Stimulated activated memory B cell treated with anti-CD40 and anti-IgM and Interleukin-4, amounts not matched to agents 10 μg/mL and 1 μg/mL and 100 μg/mL, for 72 hours (primary cell): ENCODE results near the gene TST.
"Not testable (repeated sequence)": the region's sequence is repeated elsewhere in the genome, so short reads cannot be mapped to it uniquely, and the experiment has no call there.

Experiments
- ATAC-seq: fragments of 150-1000 bp; cut with Tn5 transposase; 2 replicates; pipeline ENCODE4 v1.10.0; 2021
- H3K27ac Mint-ChIP-seq: one replicate; pipeline ENCODE4 v1.8.0; 2022; ENCODE audit warnings: mild to moderate bottlenecking, mixed read lengths
- H3K27me3 Mint-ChIP-seq: one replicate; pipeline ENCODE4 v1.8.0; 2022; ENCODE audit warnings: mixed read lengths
- H3K36me3 Mint-ChIP-seq: one replicate; pipeline ENCODE4 v1.8.0; 2022; ENCODE audit warnings: mixed read lengths
- H3K4me1 Mint-ChIP-seq: one replicate; pipeline ENCODE4 v1.8.0; 2022; ENCODE audit warnings: mixed read lengths
- H3K4me3 Mint-ChIP-seq: one replicate; pipeline ENCODE4 v1.8.0; 2022; ENCODE audit warnings: mild to moderate bottlenecking, moderate library complexity, mixed read lengths
- H3K9me3 Mint-ChIP-seq: one replicate; pipeline ENCODE4 v1.8.0; 2022; ENCODE audit warnings: mixed read lengths

Gene TST

GRCh38 chr22:36997746-36998145, 21.5 kb downstream of the TST start:
- no peaks in the 10 kb centered on the region for H3K36me3 Mint-ChIP-seq
- no peaks in the 10 kb centered on the region for H3K4me1 Mint-ChIP-seq
- ATAC-seq: no peak
- H3K27ac Mint-ChIP-seq: no peak overlapping the region
- H3K27me3 Mint-ChIP-seq: peaks cover 36% of the 10 kb centered on the region
- no peak overlapping the region for H3K4me3 Mint-ChIP-seq
- H3K9me3 Mint-ChIP-seq: no peaks in the 10 kb centered on the region

DNA sequence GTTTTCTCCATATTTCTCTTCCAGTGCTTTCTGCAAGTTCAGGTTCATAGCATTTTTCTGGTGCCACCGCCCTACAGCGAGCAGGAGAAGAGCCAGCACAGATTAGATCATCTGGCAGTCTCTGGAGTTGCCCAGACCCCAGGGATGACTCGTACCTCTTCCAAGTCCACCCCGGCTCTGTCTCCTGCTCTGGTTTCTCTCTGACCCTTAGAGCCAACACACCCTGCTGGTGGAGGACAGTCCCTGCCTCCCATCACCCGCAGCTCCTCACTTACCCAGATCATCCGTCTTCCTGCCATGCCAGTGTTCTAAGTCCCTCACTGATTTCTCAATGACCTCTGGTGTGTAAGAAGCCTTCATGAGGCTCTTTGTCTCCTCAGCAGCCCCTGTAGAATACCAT, 28.0 kb downstream of the TST start:
- no peaks in the 10 kb centered on the region for H3K36me3 Mint-ChIP-seq
- H3K27me3 Mint-ChIP-seq: peaks cover 60% of the 10 kb centered on the region
- no peak overlapping the region for H3K4me3 Mint-ChIP-seq
- H3K4me1 Mint-ChIP-seq: no peaks in the 10 kb centered on the region
- ATAC-seq: no peak
- no peak overlapping the region for H3K27ac Mint-ChIP-seq
- no peaks in the 10 kb centered on the region for H3K9me3 Mint-ChIP-seq

DNA sequence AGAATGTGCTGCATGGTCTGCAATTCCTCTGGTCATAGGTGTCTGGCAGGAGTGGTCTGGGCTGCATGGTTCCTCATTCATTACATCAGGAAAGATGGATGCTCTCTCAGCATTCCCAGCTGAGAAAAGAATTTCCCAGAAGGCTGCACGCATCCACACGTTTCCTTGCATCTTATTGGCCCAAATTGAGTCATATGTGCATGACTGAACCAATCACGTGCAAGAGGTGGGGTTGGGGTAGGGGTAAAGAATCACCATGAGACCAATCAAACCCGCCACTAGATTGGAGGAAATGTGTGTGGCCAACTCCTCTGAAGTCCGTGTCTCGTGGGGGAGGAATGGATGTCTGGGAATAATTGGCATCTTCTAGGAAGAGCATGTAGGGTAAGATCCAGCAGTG, 28.8 kb downstream of the TST start:
- Mint-ChIP-seq H3K9me3 (no peaks in the 10 kb centered on the region), H3K36me3 (no peaks in the 10 kb centered on the region), H3K27ac (no peak overlapping the region), H3K27me3 (peaks cover 56% of the 10 kb centered on the region), H3K4me3 (no peak overlapping the region), H3K4me1 (no peaks in the 10 kb centered on the region)
- ATAC-seq: no peak

GRCh38 chr22:36989012-36989411, 30.2 kb downstream of the TST start:
- ATAC-seq, H3K9me3 Mint-ChIP-seq, H3K36me3 Mint-ChIP-seq, H3K4me3 Mint-ChIP-seq, H3K27ac Mint-ChIP-seq, H3K4me1 Mint-ChIP-seq: not testable (repeated sequence)
- H3K27me3 Mint-ChIP-seq: peaks cover 53% of the 10 kb centered on the region

DNA sequence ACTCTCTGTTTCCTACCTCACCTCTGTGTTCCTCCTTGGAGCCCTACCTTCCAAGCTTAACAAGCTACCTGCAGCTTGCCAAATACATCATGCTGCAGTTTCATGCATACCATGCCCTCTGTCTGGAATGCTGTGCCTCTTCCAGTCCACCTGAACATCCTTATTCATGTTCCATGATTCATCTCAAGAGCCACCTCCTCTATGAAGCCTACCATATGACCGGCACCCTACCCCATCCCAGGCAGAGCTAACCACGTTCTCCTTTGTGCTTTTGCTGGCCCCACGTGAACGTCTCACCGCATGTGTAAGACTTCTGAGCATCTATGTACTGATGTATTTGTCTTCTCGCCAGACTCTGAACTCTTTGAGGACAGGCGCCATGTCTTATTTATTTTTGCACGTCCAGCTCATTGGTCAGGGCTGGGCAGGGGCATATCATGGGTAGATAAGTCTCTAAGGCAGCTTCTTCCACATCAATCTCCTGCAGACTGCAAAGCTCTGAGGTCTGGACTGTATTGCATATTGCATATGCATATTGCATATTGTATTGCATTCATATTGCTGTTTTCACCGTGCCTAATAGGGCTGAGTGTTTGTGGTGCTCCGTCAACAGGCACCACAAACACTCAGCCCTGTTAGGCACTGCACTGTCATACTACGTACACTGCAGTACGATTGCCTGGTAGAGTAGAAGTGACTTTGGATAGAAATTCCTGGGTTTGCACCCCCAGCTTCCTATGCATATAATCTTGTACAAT, 31.0 kb downstream of the TST start:
- Mint-ChIP-seq H3K27me3 (peaks cover 52% of the 10 kb centered on the region), H3K4me3 (no peak overlapping the region), H3K9me3 (no peaks in the 10 kb centered on the region), H3K4me1 (no peaks in the 10 kb centered on the region), H3K27ac (no peak overlapping the region), H3K36me3 (no peaks in the 10 kb centered on the region)
- ATAC-seq: no peak

- Mint-ChIP-seq H3K4me3 (no peak overlapping the region), H3K27ac (no peak overlapping the region), H3K36me3 (no peaks in the 10 kb centered on the region), H3K9me3 (no peaks in the 10 kb centered on the region), H3K27me3 (peaks cover 59% of the 10 kb centered on the region), H3K4me1 (no peaks in the 10 kb centered on the region)
- no peak for ATAC-seq
Observed at GRCh38 chr22:36986242-36986821, 32.9 kb downstream of the TST start.

GRCh38 chr22:36985211-36985889, 33.9 kb downstream of the TST start:
- H3K4me3 Mint-ChIP-seq: no peak overlapping the region
- peaks cover 54% of the 10 kb centered on the region for H3K27me3 Mint-ChIP-seq
- H3K4me1 Mint-ChIP-seq: no peaks in the 10 kb centered on the region
- ATAC-seq: no peak
- no peaks in the 10 kb centered on the region for H3K36me3 Mint-ChIP-seq
- no peak overlapping the region for H3K27ac Mint-ChIP-seq
- H3K9me3 Mint-ChIP-seq: no peaks in the 10 kb centered on the region

DNA sequence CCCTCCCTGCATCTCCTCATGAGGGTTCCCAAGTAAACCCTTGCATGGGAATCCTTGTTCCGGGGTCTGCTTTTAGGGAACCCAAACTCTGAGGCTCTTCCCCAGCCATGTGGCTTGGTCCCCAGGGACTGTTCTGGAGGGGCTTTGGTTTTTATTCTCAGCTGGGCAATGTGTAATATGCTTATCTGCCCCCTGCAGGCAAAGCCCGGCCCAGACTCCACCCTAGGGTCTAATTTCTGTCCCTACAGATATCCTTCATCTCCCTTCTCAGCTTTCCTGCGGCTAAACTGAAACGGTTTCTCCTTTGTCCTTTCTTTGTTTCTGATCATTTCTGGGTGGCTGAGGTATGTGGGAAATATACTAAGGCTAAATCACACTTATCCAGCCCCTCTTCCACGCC, 37.1 kb downstream of the TST start:
- Mint-ChIP-seq H3K27me3 (peaks cover 39% of the 10 kb centered on the region), H3K4me3 (no peak overlapping the region), H3K9me3 (no peaks in the 10 kb centered on the region), H3K36me3 (no peaks in the 10 kb centered on the region), H3K27ac (no peak overlapping the region), H3K4me1 (peaks cover 13% of the 10 kb centered on the region)
- no peak for ATAC-seq

- Mint-ChIP-seq H3K9me3 (no peaks in the 10 kb centered on the region), H3K36me3 (no peaks in the 10 kb centered on the region), H3K27ac (no peak overlapping the region), H3K4me1 (peaks cover 14% of the 10 kb centered on the region), H3K27me3 (peaks cover 39% of the 10 kb centered on the region), H3K4me3 (no peak overlapping the region)
- no peak for ATAC-seq
Observed at GRCh38 chr22:36981247-36981775, 37.9 kb downstream of the TST start.

- no peaks in the 10 kb centered on the region for H3K36me3 Mint-ChIP-seq
- H3K4me3 Mint-ChIP-seq: no peak overlapping the region
- peaks cover 31% of the 10 kb centered on the region for H3K27me3 Mint-ChIP-seq
- H3K27ac Mint-ChIP-seq: no peak overlapping the region
- peaks cover 14% of the 10 kb centered on the region for H3K4me1 Mint-ChIP-seq
- no peaks in the 10 kb centered on the region for H3K9me3 Mint-ChIP-seq
- no peak for ATAC-seq
Observed at GRCh38 chr22:36979016-36979910, 40.0 kb downstream of the TST start.

GRCh38 chr22:36977947-36978660, 41.1 kb downstream of the TST start:
- Mint-ChIP-seq H3K27me3 (peaks cover 22% of the 10 kb centered on the region), H3K9me3 (no peaks in the 10 kb centered on the region), H3K27ac (peak overlapping the region; percentile 91), H3K4me1 (peaks cover 14% of the 10 kb centered on the region), H3K4me3 (peak overlapping the region; percentile 87), H3K36me3 (no peaks in the 10 kb centered on the region)
- ATAC-seq: peak; percentile 91

DNA sequence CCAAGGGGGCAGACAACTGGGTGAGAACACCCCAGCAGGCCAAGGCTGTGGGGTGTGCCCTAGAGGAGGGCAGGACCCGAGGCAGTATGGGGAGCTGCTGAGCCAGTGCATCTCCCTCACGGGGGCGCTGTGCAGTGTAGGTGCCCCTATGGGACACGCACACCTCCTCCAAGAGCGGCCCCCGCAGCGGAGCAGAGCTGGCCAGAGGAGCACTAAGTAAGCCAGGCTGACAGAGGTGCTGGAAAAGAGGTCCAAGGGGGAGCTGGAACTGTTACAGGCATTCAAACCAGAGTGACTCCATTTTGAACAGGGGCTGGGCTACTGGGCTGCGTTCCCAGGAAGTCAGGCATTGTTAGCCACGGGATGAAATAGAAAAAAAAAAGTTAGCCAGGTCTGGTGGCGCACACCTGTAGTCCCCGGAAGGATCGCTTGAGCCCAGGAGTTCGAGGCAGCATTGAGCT, 41.8 kb downstream of the TST start:
- Mint-ChIP-seq H3K36me3 (no peaks in the 10 kb centered on the region), H3K4me1 (peaks cover 14% of the 10 kb centered on the region), H3K27me3 (peaks cover 16% of the 10 kb centered on the region), H3K27ac (peak overlapping the region; percentile 91), H3K4me3 (peak overlapping the region; percentile 87), H3K9me3 (no peaks in the 10 kb centered on the region)
- ATAC-seq: peak; percentile 91

DNA sequence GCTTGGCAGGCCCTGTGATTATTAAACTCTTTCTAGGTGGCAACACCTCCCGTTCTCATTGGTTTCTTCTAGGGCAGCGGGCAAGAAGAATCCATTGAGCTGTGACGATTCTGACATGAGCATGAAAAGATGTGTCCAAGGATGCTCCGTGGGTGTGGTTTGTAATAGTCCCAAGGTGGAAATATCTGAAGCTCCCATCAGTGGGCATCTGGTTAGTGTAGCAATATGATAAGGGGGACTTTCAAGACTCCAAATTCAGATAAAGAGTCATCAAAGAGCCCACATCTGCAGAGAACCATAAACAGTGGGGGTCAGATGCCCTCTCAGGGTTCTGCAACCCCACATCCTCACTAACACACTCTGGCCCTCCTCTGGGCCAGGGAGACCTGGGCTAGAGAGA, 42.6 kb downstream of the TST start:
- H3K27ac Mint-ChIP-seq: peak overlapping the region; percentile 91

DNA sequence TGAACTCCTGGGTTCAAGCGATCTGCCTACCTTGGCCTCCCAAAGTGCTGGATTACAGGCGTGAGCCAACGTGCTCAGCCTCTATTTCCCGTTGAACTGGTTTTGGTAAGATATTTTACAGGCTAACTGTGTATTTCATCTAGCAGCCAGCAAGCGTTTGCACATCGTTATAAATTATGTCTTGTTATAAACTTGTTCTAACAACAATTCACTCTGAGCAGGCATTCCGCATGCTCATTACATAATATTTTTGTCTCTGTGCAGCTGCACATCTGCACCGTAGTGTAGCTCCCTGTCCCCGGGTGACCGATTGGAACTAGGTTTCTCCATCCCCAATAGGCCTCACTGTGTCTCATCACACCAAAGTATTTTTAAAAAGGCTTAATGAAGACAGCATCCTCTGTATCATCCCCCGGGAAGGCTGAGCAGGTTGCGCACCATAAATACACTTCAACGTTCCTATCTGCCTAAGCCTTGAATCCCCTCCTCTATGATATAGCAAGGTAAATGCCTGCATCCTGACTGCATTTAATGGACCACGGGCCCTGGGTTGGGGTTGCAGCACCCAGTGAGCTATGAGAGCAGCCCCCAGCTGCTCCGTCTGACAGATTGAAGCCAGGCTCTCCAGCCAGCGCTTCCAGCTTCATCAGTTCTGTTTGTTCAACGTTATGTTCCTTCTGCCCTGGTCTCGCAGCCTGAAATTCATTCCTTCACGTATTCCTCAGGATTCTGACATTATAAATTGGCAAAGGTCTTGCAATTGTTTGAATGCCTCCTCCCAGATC, 47.7 kb downstream of the TST start:
- Mint-ChIP-seq H3K36me3 (no peaks in the 10 kb centered on the region), H3K27me3 (no peaks in the 10 kb centered on the region), H3K4me1 (no peaks in the 10 kb centered on the region), H3K27ac (no peak overlapping the region), H3K9me3 (no peaks in the 10 kb centered on the region), H3K4me3 (no peak overlapping the region)
- ATAC-seq: no peak

More for the DNA sequence above, 42.6 kb downstream of the TST start:
- H3K4me3 Mint-ChIP-seq: no peak overlapping the region
- H3K27me3 Mint-ChIP-seq: peaks cover 7% of the 10 kb centered on the region
- H3K9me3 Mint-ChIP-seq: no peaks in the 10 kb centered on the region
- H3K36me3 Mint-ChIP-seq: no peaks in the 10 kb centered on the region
- no peak for ATAC-seq
- H3K4me1 Mint-ChIP-seq: peaks cover 14% of the 10 kb centered on the region
